HUES6 (cell line): ENCODE results near the gene SPDL1.

Experiments used
- H3K27ac ChIP-seq: 2 replicates; pipeline ENCODE4 v1.7.0; 2013; ENCODE audit warnings: low read depth, mild to moderate bottlenecking, low read length, inconsistent platforms
- H3K27me3 ChIP-seq: 2 replicates; pipeline ENCODE4 v1.6.1; 2013; ENCODE audit warnings: low read length; ENCODE audit not compliant: control insufficient read depth, insufficient read depth
- H3K36me3 ChIP-seq: 2 replicates; pipeline ENCODE4 v1.6.1; 2013; ENCODE audit warnings: low read length; ENCODE audit not compliant: control insufficient read depth, insufficient read depth
- H3K4me1 ChIP-seq: 2 replicates; pipeline ENCODE4 v1.6.1; 2013; ENCODE audit warnings: low read length; ENCODE audit not compliant: control insufficient read depth, insufficient read depth
- H3K4me3 ChIP-seq: 2 replicates; pipeline ENCODE4 v1.5.1; 2013; ENCODE audit warnings: low read depth, low read length
- H3K9ac ChIP-seq: one replicate; pipeline ENCODE4 v1.6.1; 2013; ENCODE audit warnings: mild to moderate bottlenecking, low read length
- H3K9me3 ChIP-seq: 2 replicates; pipeline ENCODE4 v1.6.1; 2013; ENCODE audit warnings: low read depth, low read length; ENCODE audit not compliant: control insufficient read depth, insufficient read depth

Gene SPDL1

GRCh38 chr5:169628892-169629291, 45.3 kb downstream of the SPDL1 start:
- Histone ChIP-seq H3K4me3 (no peak overlapping the region), H3K4me1 (no peaks in the 10 kb centered on the region), H3K9ac (no peak overlapping the region), H3K27ac (no peak overlapping the region), H3K27me3 (no peaks in the 10 kb centered on the region), H3K36me3 (no peaks in the 10 kb centered on the region), H3K9me3 (no peaks in the 10 kb centered on the region)

GRCh38 chr5:169629847-169630548, 46.4 kb downstream of the SPDL1 start:
- Histone ChIP-seq H3K9me3 (no peaks in the 10 kb centered on the region), H3K27ac (no peak overlapping the region), H3K9ac (no peak overlapping the region), H3K27me3 (no peaks in the 10 kb centered on the region), H3K4me1 (no peaks in the 10 kb centered on the region), H3K4me3 (no peak overlapping the region), H3K36me3 (no peaks in the 10 kb centered on the region)

- no peaks in the 10 kb centered on the region for H3K36me3 ChIP-seq
- no peaks in the 10 kb centered on the region for H3K4me1 ChIP-seq
- H3K9me3 ChIP-seq: no peaks in the 10 kb centered on the region
- no peak overlapping the region for H3K27ac ChIP-seq
- no peak overlapping the region for H3K9ac ChIP-seq
- H3K4me3 ChIP-seq: no peak overlapping the region
- H3K27me3 ChIP-seq: peaks cover 5% of the 10 kb centered on the region
Measured at GRCh38 chr5:169631360-169631759, 47.8 kb downstream of the SPDL1 start.

- Histone ChIP-seq H3K9me3 (no peaks in the 10 kb centered on the region), H3K27ac (no peak overlapping the region), H3K9ac (no peak overlapping the region), H3K36me3 (no peaks in the 10 kb centered on the region), H3K4me3 (no peak overlapping the region), H3K4me1 (0 out of 2 replicates have a peak, but pooled peaks cover 3% of the 10 kb centered on the region), H3K27me3 (peaks cover 21% of the 10 kb centered on the region)
Measured at GRCh38 chr5:169632946-169633345, 49.4 kb downstream of the SPDL1 start.

- Histone ChIP-seq H3K27me3 (peaks cover 22% of the 10 kb centered on the region), H3K9ac (no peak overlapping the region), H3K27ac (no peak overlapping the region), H3K36me3 (no peaks in the 10 kb centered on the region), H3K4me1 (0 out of 2 replicates have a peak, but pooled peaks cover 3% of the 10 kb centered on the region), H3K9me3 (peaks cover 6% of the 10 kb centered on the region; the same call in 1 of the 2 replicates), H3K4me3 (no peak overlapping the region)
Measured at GRCh38 chr5:169634606-169635005, 51.0 kb downstream of the SPDL1 start.

GRCh38 chr5:169635936-169636335, 52.4 kb downstream of the SPDL1 start:
- peaks cover 9% of the 10 kb centered on the region; the same call in 1 of the 2 replicates for H3K9me3 ChIP-seq
- no peak overlapping the region for H3K9ac ChIP-seq
- H3K4me1 ChIP-seq: 0 out of 2 replicates have a peak, but pooled peaks cover 3% of the 10 kb centered on the region
- H3K4me3 ChIP-seq: peak overlapping the region; percentile 73
- no peak overlapping the region for H3K27ac ChIP-seq
- H3K36me3 ChIP-seq: no peaks in the 10 kb centered on the region
- peaks cover 22% of the 10 kb centered on the region for H3K27me3 ChIP-seq

- Histone ChIP-seq H3K9ac (peak overlapping the region; percentile 12), H3K27me3 (peaks cover 22% of the 10 kb centered on the region), H3K9me3 (peaks cover 9% of the 10 kb centered on the region; the same call in 1 of the 2 replicates), H3K27ac (no peak overlapping the region), H3K4me3 (peak overlapping the region; percentile 73), H3K4me1 (0 out of 2 replicates have a peak, but pooled peaks cover 3% of the 10 kb centered on the region), H3K36me3 (no peaks in the 10 kb centered on the region)
Measured at GRCh38 chr5:169636477-169637084, 53.0 kb downstream of the SPDL1 start.

- H3K4me3 ChIP-seq: peak within 1 kb of the TSS; percentile 73
- H3K27me3 ChIP-seq: peaks cover 22% of the 10 kb centered on the region
- H3K27ac ChIP-seq: no peak within 1 kb of the TSS
- 0 out of 2 replicates have a peak, but pooled peaks cover 3% of the 10 kb centered on the region for H3K4me1 ChIP-seq
- no peaks in the 10 kb centered on the region for H3K36me3 ChIP-seq
- peak within 1 kb of the TSS; percentile 12 for H3K9ac ChIP-seq
- peaks cover 9% of the 10 kb centered on the region; the same call in 1 of the 2 replicates for H3K9me3 ChIP-seq
Measured at GRCh38 chr5:169637085-169637548, 53.5 kb downstream of the SPDL1 start, which contains the start of gene DOCK2. Gene DOCK2 (plus strand): TSS chr5:169637275. CDS start chr5:169637327, 52 bp downstream.

GRCh38 chr5:169637549-169638121, 54.1 kb downstream of the SPDL1 start:
- Histone ChIP-seq H3K9me3 (peaks cover 9% of the 10 kb centered on the region; the same call in 1 of the 2 replicates), H3K27me3 (peaks cover 22% of the 10 kb centered on the region), H3K4me1 (0 out of 2 replicates have a peak, but pooled peaks cover 3% of the 10 kb centered on the region), H3K4me3 (peak overlapping the region; percentile 73), H3K27ac (no peak overlapping the region), H3K36me3 (no peaks in the 10 kb centered on the region), H3K9ac (no peak overlapping the region)

- Histone ChIP-seq H3K9me3 (peaks cover 9% of the 10 kb centered on the region; the same call in 1 of the 2 replicates), H3K9ac (no peak overlapping the region), H3K27ac (no peak overlapping the region)
Measured at GRCh38 chr5:169641253-169641652, 57.7 kb downstream of the SPDL1 start.

GRCh38 chr5:169646856-169647255, 63.3 kb downstream of the SPDL1 start:
- no peaks in the 10 kb centered on the region for H3K36me3 ChIP-seq
- no peak overlapping the region for H3K4me3 ChIP-seq
- no peaks in the 10 kb centered on the region for H3K9me3 ChIP-seq
- no peak overlapping the region for H3K27ac ChIP-seq
- peaks cover 11% of the 10 kb centered on the region for H3K4me1 ChIP-seq
- no peak overlapping the region for H3K9ac ChIP-seq
- no peaks in the 10 kb centered on the region for H3K27me3 ChIP-seq

More at GRCh38 chr5:169641253-169641652, 57.7 kb downstream of the SPDL1 start:
- H3K36me3 ChIP-seq: no peaks in the 10 kb centered on the region
- peaks cover 18% of the 10 kb centered on the region for H3K27me3 ChIP-seq
- no peak overlapping the region for H3K4me3 ChIP-seq
- 0 out of 2 replicates have a peak, but pooled peaks cover 3% of the 10 kb centered on the region for H3K4me1 ChIP-seq
